ENCODE results near the gene NCS1.

DNA sequence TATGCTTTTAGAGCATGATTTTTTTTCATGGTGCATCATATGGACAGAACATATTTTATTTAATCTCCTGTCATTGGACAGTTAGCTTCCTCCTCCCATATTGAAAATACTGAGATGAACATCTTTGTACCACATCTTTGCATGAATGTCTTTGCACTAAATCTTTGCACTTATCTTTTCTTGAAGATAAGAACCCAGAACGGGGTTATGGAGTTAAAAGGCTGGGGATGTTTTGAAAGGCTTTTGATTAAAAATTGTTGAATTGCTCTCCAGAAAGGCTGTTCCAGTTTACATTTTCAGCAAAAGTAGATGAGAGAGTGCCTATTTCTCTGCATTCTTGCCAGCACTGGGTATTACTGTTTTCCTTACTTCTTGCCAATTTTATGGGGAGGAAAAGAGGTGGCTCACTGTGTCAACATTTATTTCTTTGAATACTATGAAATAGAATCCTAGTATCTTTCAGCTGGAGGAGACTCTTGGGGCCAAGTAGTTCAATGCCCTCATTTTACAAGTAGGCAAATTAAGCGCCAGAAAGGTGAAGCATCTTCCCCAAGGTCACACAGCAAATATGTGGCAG, 7.2 kb downstream of the NCS1 start:
- no peak for TF ChIP-seq POLR2A (IDR thresholded peaks at IDR 0.05; ENCODE audit: control extremely low read depth in 1 of 2, low read depth in 2 of 2, low read length in 2 of 2)
- no peak for TF ChIP-seq CTCF (IDR thresholded peaks at IDR 0.05; ENCODE audit: control extremely low read depth in 1 of 3, insufficient read depth in 1 of 3, low read depth in 1 of 3, low read length in 3 of 3)
- TF ChIP-seq CHD2 (IDR thresholded peaks at IDR 0.05; ENCODE audit: low read length): no peak
- no peak for TF ChIP-seq CREB1 (IDR thresholded peaks at IDR 0.05)

All from H1 (cell line).